Measurements from ENCODE around the gene LCN6. TPM values are rescaled to one million over a fixed set of nuclear protein-coding genes. Genes with fewer than 3 reads are reported as not detected.
A peak's percentile ranks its signal among the peaks of the same experiment; 100 is the strongest.

The LCN6 gene
- polyA plus RNA-seq, 1 donor from 2014 or later = not detected

DNA sequence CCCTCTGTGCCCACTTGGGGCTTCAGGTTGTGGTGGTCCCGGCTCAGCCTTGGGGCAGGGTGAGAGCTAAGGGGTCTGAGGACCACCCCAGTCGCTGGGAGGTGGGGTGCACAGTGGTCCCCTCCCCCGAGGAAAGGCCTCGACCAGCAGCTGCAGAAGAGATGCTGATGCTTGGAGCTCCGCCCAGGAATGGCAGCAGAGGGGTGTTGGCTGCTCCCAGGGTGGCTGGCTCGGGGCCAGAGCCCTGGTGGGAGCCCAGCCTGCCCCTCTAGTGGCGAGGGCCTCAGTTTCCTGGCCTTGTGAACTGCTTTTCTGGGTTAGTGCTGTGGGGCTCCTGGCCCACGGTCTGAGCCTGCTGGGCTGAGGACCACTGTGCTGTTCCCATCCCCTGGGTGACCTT, 34.8 kb downstream of the LCN6 start:
- no peak overlapping the region for H2AFZ ChIP-seq (ENCODE audit: low read depth, low read length)
- peak overlapping the region; percentile 98 for H3K4me2 ChIP-seq (ENCODE audit: low read length)
- no peaks in the 10 kb centered on the region for H3K27me3 ChIP-seq (ENCODE audit: insufficient read depth, low read depth, low read length)
- no peaks in the 10 kb centered on the region for H3F3A ChIP-seq (ENCODE audit: insufficient read depth, low read length, poor library complexity, severe bottlenecking)
- peaks cover 29% of the 10 kb centered on the region for H3K79me2 ChIP-seq (replicated peaks; ENCODE audit: insufficient read depth, low read length)
- H4K20me1 ChIP-seq (ENCODE audit: insufficient read depth) = no peaks in the 10 kb centered on the region
- H3K9me3 ChIP-seq (ENCODE audit: low read length) = no peaks in the 10 kb centered on the region
- H3K36me3 ChIP-seq (ENCODE audit: insufficient read depth, low read length) = no peaks in the 10 kb centered on the region
- peak overlapping the region; percentile 92 for H3K4me3 ChIP-seq (ENCODE audit: low read length)
- peak overlapping the region; percentile 31 for H3K27ac ChIP-seq (ENCODE audit: low read length)
- no peaks in the 10 kb centered on the region for H3K9me2 ChIP-seq (ENCODE audit: insufficient read depth, low read length)
- H3K9ac ChIP-seq (ENCODE audit: low read length) = peak overlapping the region; percentile 82
- TF ChIP-seq POLR2AphosphoS5 (IDR thresholded peaks at IDR 0.05) = no peak
- no peak for TF ChIP-seq TAF1 (IDR thresholded peaks at IDR 0.05; ENCODE audit: low read depth)
- TF ChIP-seq MXI1 (conservative IDR thresholded peaks at IDR 0.05; ENCODE audit: poor library complexity, severe bottlenecking) = no peak
- no peak for TF ChIP-seq CTCF (IDR thresholded peaks at IDR 0.05; ENCODE audit: poor library complexity, severe bottlenecking)
- TF ChIP-seq REST (IDR thresholded peaks at IDR 0.05; ENCODE audit: borderline replicate concordance) = no peak
- TF ChIP-seq RAD21 (conservative IDR thresholded peaks at IDR 0.05) = no peak
- TF ChIP-seq SMC3 (conservative IDR thresholded peaks at IDR 0.05; ENCODE audit: poor library complexity) = no peak
- no peak for TF ChIP-seq EZH2 (IDR thresholded peaks at IDR 0.05; ENCODE audit: borderline replicate concordance, insufficient read depth, low read length, poor library complexity, severe bottlenecking)
- TF ChIP-seq EP300 (conservative IDR thresholded peaks at IDR 0.05; ENCODE audit: poor library complexity, severe bottlenecking) = no peak

GRCh38 chr9:136712690-136713544, 35.4 kb downstream of the LCN6 start:
- Histone ChIP-seq H3K9me2 (ENCODE audit: insufficient read depth, low read length) (no peaks in the 10 kb centered on the region), H3K36me3 (ENCODE audit: insufficient read depth, low read length) (no peaks in the 10 kb centered on the region), H3K27ac (ENCODE audit: low read length) (peak overlapping the region; percentile 31), H3K4me3 (ENCODE audit: low read length) (peak overlapping the region; percentile 92), H3K9ac (ENCODE audit: low read length) (peak overlapping the region; percentile 82), H3K27me3 (ENCODE audit: insufficient read depth, low read depth, low read length) (no peaks in the 10 kb centered on the region), H3K4me2 (ENCODE audit: low read length) (peak overlapping the region; percentile 98), H4K20me1 (ENCODE audit: insufficient read depth) (no peaks in the 10 kb centered on the region), H3K79me2 (replicated peaks; ENCODE audit: insufficient read depth, low read length) (peaks cover 29% of the 10 kb centered on the region), H2AFZ (ENCODE audit: low read depth, low read length) (no peak overlapping the region), H3F3A (ENCODE audit: insufficient read depth, low read length, poor library complexity, severe bottlenecking) (no peaks in the 10 kb centered on the region), H3K9me3 (ENCODE audit: low read length) (no peaks in the 10 kb centered on the region)
- TF ChIP-seq CTCF (IDR thresholded peaks at IDR 0.05; ENCODE audit: poor library complexity, severe bottlenecking) (no peak), MXI1 (conservative IDR thresholded peaks at IDR 0.05; ENCODE audit: poor library complexity, severe bottlenecking) (peak; percentile 18)
